Fibroblast of mammary gland (primary cell): Measurements from ENCODE around the gene FBXL14.
A peak's percentile ranks its signal among the peaks of the same experiment; 100 is the strongest.

Experiments used
- DNase-seq: peaks from one replicate; pipeline ENCODE4 v3.0.0-alpha.2; 2010; ENCODE audit warnings: low read depth
- H3K4me3 ChIP-seq: 2 replicates; pipeline ENCODE4 v1.5.1; 2011; ENCODE audit warnings: low read depth, mild to moderate bottlenecking, low read length, moderate library complexity; ENCODE audit not compliant: control insufficient read depth
- CTCF ChIP-seq: conservative IDR thresholded peaks from 2 replicates; pipeline ENCODE4 v1.5.1; 2011; ENCODE audit warnings: low read depth, low read length, inconsistent platforms; ENCODE audit not compliant: control insufficient read depth, insufficient read depth

The FBXL14 gene

GRCh38 chr12:1534748-1535147 lies 59.6 kb downstream of the FBXL14 start:
- H3K4me3 ChIP-seq: peak overlapping the region; percentile 1
- TF ChIP-seq CTCF: no peak
- no peak for DNase-seq

DNA sequence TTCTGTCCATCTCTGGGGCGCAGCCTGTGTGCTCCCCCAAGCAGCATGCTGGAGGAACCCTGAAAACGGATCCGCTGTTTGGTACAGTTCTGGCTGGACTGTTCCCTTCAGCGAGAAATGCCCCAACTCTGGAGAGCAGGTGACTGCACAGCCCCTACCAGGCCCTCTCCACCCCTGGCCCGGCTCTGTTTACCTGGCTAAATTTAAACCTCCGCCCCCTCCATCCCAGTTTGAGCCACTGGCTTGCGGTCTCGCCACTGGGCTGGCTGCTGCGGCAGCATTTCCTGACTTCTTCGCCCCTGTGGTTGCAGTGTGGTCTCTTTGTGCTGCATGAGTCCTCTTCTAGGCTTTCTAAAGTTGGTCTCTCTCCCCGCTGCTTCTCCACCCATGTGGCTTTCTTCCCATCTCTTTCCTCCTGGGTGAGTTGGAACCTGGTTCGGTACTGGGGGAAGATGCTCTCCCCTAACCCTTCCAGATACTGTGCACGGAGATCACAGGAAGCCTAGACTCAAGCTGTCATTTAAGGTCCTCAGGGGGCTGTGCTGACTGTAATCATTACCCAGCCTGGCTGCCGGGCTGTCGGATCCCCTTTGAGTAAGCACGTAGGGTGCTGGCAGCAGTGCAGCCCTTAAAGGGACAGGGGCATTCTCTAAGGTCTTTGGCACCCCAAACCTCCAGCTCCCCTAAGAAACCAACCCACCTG lies 60.6 kb downstream of the FBXL14 start:
- no peak for TF ChIP-seq CTCF
- peak overlapping the region; percentile 79 for H3K4me3 ChIP-seq
- peak; percentile 44 for DNase-seq

- H3K4me3 ChIP-seq: peak overlapping the region; percentile 79
- DNase-seq: peak; percentile 35
- TF ChIP-seq CTCF: no peak
Observed at GRCh38 chr12:1533205-1533601, 61.2 kb downstream of the FBXL14 start.

GRCh38 chr12:1532375-1533165 lies 61.8 kb downstream of the FBXL14 start:
- peak; percentile 16 for TF ChIP-seq CTCF
- no peak for DNase-seq
- peak overlapping the region; percentile 79 for H3K4me3 ChIP-seq

- H3K4me3 ChIP-seq: peak overlapping the region; percentile 79
- no peak for TF ChIP-seq CTCF
- no peak for DNase-seq
Observed at GRCh38 chr12:1531654-1532374, 62.6 kb downstream of the FBXL14 start.

DNA sequence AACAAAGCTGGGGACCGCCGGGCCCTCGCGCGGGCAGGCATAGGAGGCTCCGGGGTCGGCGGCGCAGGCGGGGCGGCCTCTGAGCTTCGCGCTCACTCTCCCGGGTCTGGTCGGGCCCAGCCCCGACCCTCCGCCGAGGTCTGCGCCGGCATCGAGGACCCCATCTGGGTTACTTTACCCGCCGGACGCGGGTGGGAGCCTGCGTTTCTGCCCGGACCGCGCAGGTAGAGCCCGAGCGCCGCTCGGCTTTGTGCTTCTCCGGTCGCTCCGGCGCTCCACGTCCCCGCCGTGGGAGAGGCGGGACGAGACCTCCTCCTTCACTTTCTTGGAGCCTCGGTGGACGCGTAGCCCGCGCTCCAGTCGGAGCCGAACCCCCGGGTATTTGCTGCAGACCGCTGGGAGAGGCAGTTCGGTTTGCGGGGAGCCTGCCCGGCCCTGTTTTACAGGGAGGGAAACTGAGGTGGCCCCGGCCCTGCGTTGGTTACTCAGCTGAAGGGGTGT lies 63.2 kb downstream of the FBXL14 start:
- no peak for DNase-seq
- peak overlapping the region; percentile 79 for H3K4me3 ChIP-seq
- TF ChIP-seq CTCF: no peak
